Choroid plexus epithelial cell (primary cell): ENCODE measurements around the gene MICOS13.

Experiments used
- DNase-seq: peaks from one replicate; pipeline ENCODE4 v3.0.0-alpha.2; 2010; ENCODE audit warnings: low read depth
- H3K4me3 ChIP-seq: 2 replicates; pipeline ENCODE4 v1.5.1; 2011; ENCODE audit warnings: low read depth, mild to moderate bottlenecking, control low read depth, low read length, moderate library complexity
- CTCF ChIP-seq: conservative IDR thresholded peaks from 2 replicates; pipeline ENCODE4 v1.5.1; 2011; ENCODE audit warnings: low read depth, mild to moderate bottlenecking, control low read depth, inconsistent platforms, low read length, moderate library complexity

Gene MICOS13

GRCh38 chr19:5698635-5699422 lies 18.5 kb upstream of the MICOS13 start:
- no peak for DNase-seq
- no peak for TF ChIP-seq CTCF
- no peak overlapping the region for H3K4me3 ChIP-seq

- TF ChIP-seq CTCF, result no peak
- no peak for DNase-seq
- no peak overlapping the region for H3K4me3 ChIP-seq
Measured at GRCh38 chr19:5697890-5698634, 17.7 kb upstream of the MICOS13 start.

GRCh38 chr19:5697022-5697889 lies 16.9 kb upstream of the MICOS13 start:
- no peak for TF ChIP-seq CTCF
- no peak for DNase-seq
- no peak overlapping the region for H3K4me3 ChIP-seq

GRCh38 chr19:5696196-5697021 lies 16.1 kb upstream of the MICOS13 start:
- H3K4me3 ChIP-seq, result no peak overlapping the region
- TF ChIP-seq CTCF, result no peak
- no peak for DNase-seq

- DNase-seq, result no peak
- H3K4me3 ChIP-seq, result no peak overlapping the region
- TF ChIP-seq CTCF, result no peak
Measured at GRCh38 chr19:5695649-5696195, 15.4 kb upstream of the MICOS13 start.
